HepG2 (cell line): Measurements from ENCODE around the gene SERINC4. TPM values are rescaled to one million over a fixed set of nuclear protein-coding genes. Genes with fewer than 3 reads are reported as not detected.
A peak's percentile ranks its signal among the peaks of the same experiment; 100 is the strongest.

ENCODE experiments used
- ARHGAP35 ChIP-seq: sonication (generic); formaldehyde crosslinking; IDR thresholded peaks from 2 replicates; pipeline ENCODE4 v1.9.0; 2022; ENCODE audit warnings: mild to moderate bottlenecking, inconsistent platforms, moderate library complexity, missing genetic modification reagents, borderline replicate concordance
- BRCA1 ChIP-seq: sonication (generic); formaldehyde crosslinking; IDR thresholded peaks from 2 replicates; pipeline ENCODE4 v1.4.0; 2020; ENCODE audit warnings: missing genetic modification reagents
- CREM ChIP-seq, 2 experiments: sonication (generic) in 1 of 2; formaldehyde crosslinking in 1 of 2; IDR thresholded peaks; 2 replicates each; pipeline versions ENCODE4 v1.4.0 to v1.6.1; 2016 to 2020; ENCODE audit warnings: antibody characterized with exemption in 1 of 2, mild to moderate bottlenecking in 1 of 2, missing genetic modification reagents in 1 of 2
- ELF3 ChIP-seq: IDR thresholded peaks from 2 replicates; pipeline ENCODE4 v1.6.1; 2016; ENCODE audit warnings: missing genetic modification reagents, missing compliant biosample characterization
- GMEB2 ChIP-seq: IDR thresholded peaks from 2 replicates; pipeline ENCODE4 v1.6.1; 2016; ENCODE audit warnings: missing biosample characterization, missing genetic modification reagents, low read depth
- HDAC2 ChIP-seq: sonication (generic); formaldehyde crosslinking; IDR thresholded peaks from 2 replicates; pipeline ENCODE4 v1.4.0; 2020; ENCODE audit warnings: missing genetic modification reagents
- HDAC6 ChIP-seq: fragments of 200-600 bp; sonication (generic); IDR thresholded peaks from 2 replicates; pipeline ENCODE4 v1.7.0; 2017; ENCODE audit warnings: mild to moderate bottlenecking, antibody characterized with exemption, low read length, low read depth
- NFIC ChIP-seq: IDR thresholded peaks from 2 replicates; pipeline ENCODE4 v1.6.1; 2012; ENCODE audit warnings: mild to moderate bottlenecking, low read length, inconsistent platforms
- PTBP1 ChIP-seq: fragments of 200-400 bp; formaldehyde crosslinking; IDR thresholded peaks from 2 replicates; pipeline ENCODE4 v1.6.1; 2018; ENCODE audit warnings: low read length, low read depth; ENCODE audit not compliant: poor library complexity, severe bottlenecking
- RELA ChIP-seq: sonication (generic); formaldehyde crosslinking; IDR thresholded peaks from 2 replicates; pipeline ENCODE4 v1.4.0; 2020; ENCODE audit warnings: missing genetic modification reagents
- RNF219 ChIP-seq: sonication (generic); formaldehyde crosslinking; IDR thresholded peaks from 2 replicates; pipeline ENCODE4 v1.5.0; 2020; ENCODE audit warnings: mild to moderate bottlenecking, missing genetic modification reagents
- ZBTB1 ChIP-seq: sonication (generic); formaldehyde crosslinking; IDR thresholded peaks from 2 replicates; pipeline ENCODE4 v1.4.0; 2020; ENCODE audit warnings: missing genetic modification reagents, borderline replicate concordance
- ZBTB25 ChIP-seq: IDR thresholded peaks from 2 replicates; pipeline ENCODE4 v1.6.1; 2018; ENCODE audit warnings: missing genetic modification reagents
- ZFP1 ChIP-seq: IDR thresholded peaks from 2 replicates; pipeline ENCODE4 v1.6.1; 2016
- ZNF17 ChIP-seq: sonication (generic); formaldehyde crosslinking; IDR thresholded peaks from 2 replicates; pipeline ENCODE4 v1.5.0; 2020; ENCODE audit warnings: mild to moderate bottlenecking, missing genetic modification reagents
- ZNF180 ChIP-seq: sonication (generic); formaldehyde crosslinking; IDR thresholded peaks from 2 replicates; pipeline ENCODE4 v1.4.0; 2020; ENCODE audit warnings: low read depth, missing genetic modification reagents, borderline replicate concordance
- ZNF337 ChIP-seq: sonication (generic); formaldehyde crosslinking; IDR thresholded peaks from 2 replicates; pipeline ENCODE4 v1.5.1; 2020; ENCODE audit warnings: missing genetic modification reagents, low read depth, mild to moderate bottlenecking, borderline replicate concordance
- ZNF557 ChIP-seq: sonication (generic); formaldehyde crosslinking; IDR thresholded peaks from 2 replicates; pipeline ENCODE4 v1.4.0; 2020; ENCODE audit warnings: missing genetic modification reagents
- ZNF563 ChIP-seq: sonication (generic); formaldehyde crosslinking; IDR thresholded peaks from 2 replicates; pipeline ENCODE4 v1.8.0; 2022; ENCODE audit warnings: mild to moderate bottlenecking, moderate library complexity, missing genetic modification reagents
- ZNF678 ChIP-seq: sonication (generic); formaldehyde crosslinking; IDR thresholded peaks from 2 replicates; pipeline ENCODE4 v1.4.0; 2020; ENCODE audit warnings: mild to moderate bottlenecking, missing genetic modification reagents
- ZNF775 ChIP-seq: sonication (generic); formaldehyde crosslinking; IDR thresholded peaks from 2 replicates; pipeline ENCODE4 v1.4.0; 2020; ENCODE audit warnings: missing genetic modification reagents, mild to moderate bottlenecking, moderate library complexity, borderline replicate concordance
- ZNF83 ChIP-seq: sonication (generic); formaldehyde crosslinking; IDR thresholded peaks from 2 replicates; pipeline ENCODE4 v1.4.0; 2020; ENCODE audit warnings: missing genetic modification reagents, mild to moderate bottlenecking, borderline replicate concordance
- ZSCAN21 ChIP-seq: sonication (generic); formaldehyde crosslinking; IDR thresholded peaks from 2 replicates; pipeline ENCODE4 v1.8.0; 2022; ENCODE audit warnings: mild to moderate bottlenecking, missing genetic modification reagents, moderate library complexity, borderline replicate concordance
- polyA plus RNA-seq, 8 experiments: library from polyadenylated mRNA; depleted of rRNA in 3 of 8; stranded (reverse) in 7 of 8; unstranded in 1 of 8; fragments of >200 nt; fragmentation: Illumina TruSeq in 4 of 8; extraction: Trizol in 4 of 8; gene quantifications; 2 replicates each; pipeline versions ENCODE4 v1.2.1 to v1.2.3, GENCODE V29; 2011 to 2016; ENCODE audit warnings: low read depth in 4 of 8, missing spikeins in 1 of 8, mixed read lengths in 1 of 8; ENCODE audit not compliant: insufficient read depth in 1 of 8
- total RNA-seq, 5 experiments: library from RNA; depleted of rRNA; stranded (reverse); fragments of >200 nt; fragmentation: Illumina TruSeq; extraction: Trizol; gene quantifications; 2 replicates each; pipeline ENCODE4 v1.2.3, GENCODE V29; 2016; ENCODE audit warnings: low read depth in 1 of 5

Gene SERINC4
- total and polyA plus RNA-seq, 2 of the 13 experiments (the other 11 are each of a cell fraction or from before 2014, with no cell fraction given), result not detected

GRCh38 chr15:43824302-43825246 is 24.6 kb upstream of the SERINC4 start, which contains the start of gene MFAP1 (continued):
- TF ChIP-seq HDAC2 (CRISPR knock-in tag), result peak; percentile 83
- no peak for TF ChIP-seq ZNF775 (CRISPR knock-in tag)
- TF ChIP-seq GMEB2 (CRISPR knock-in tag), result peak; percentile 72
- 0 out of 2 replicates have a peak, but pooled peaks have one; percentile 55 for TF ChIP-seq ZNF337
- TF ChIP-seq ZNF17 (CRISPR knock-in tag), result no peak
- peak; percentile 88 for TF ChIP-seq CREM (IDR thresholded peaks at IDR 0.05)
- no peak for TF ChIP-seq CREM (CRISPR knock-in tag; IDR thresholded peaks at IDR 0.05)
- TF ChIP-seq BRCA1 (CRISPR knock-in tag), result peak; percentile 69; the same call in 1 of the 2 replicates
- no peak for TF ChIP-seq NFIC
- TF ChIP-seq ZBTB1 (CRISPR knock-in tag), result no peak
- TF ChIP-seq ZBTB25 (CRISPR knock-in tag), result peak; percentile 84; the same call in 1 of the 2 replicates
- 0 out of 2 replicates have a peak, but pooled peaks have one; percentile 44 for TF ChIP-seq ARHGAP35 (CRISPR knock-in tag)
- TF ChIP-seq ZSCAN21, result peak; percentile 49; the same call in 1 of the 2 replicates
- TF ChIP-seq ZNF678 (CRISPR knock-in tag), result no peak
- TF ChIP-seq RNF219 (CRISPR knock-in tag), result no peak
- TF ChIP-seq ELF3 (CRISPR knock-in tag), result peak; percentile 62; the same call in 1 of the 2 replicates
- TF ChIP-seq ZNF557 (CRISPR knock-in tag), result peak; percentile 64; the same call in 1 of the 2 replicates
- no peak for TF ChIP-seq ZFP1 (CRISPR knock-in tag)
- no peak for TF ChIP-seq ZNF83 (CRISPR knock-in tag)
- peak; percentile 68; the same call in 1 of the 2 replicates for TF ChIP-seq ZNF563 (CRISPR knock-in tag)
- no peak for TF ChIP-seq HDAC6
- no peak for TF ChIP-seq ZNF180 (CRISPR knock-in tag)
- TF ChIP-seq PTBP1, result no peak
- no peak for TF ChIP-seq RELA (CRISPR knock-in tag)
